Hepatocyte (in vitro differentiated cells): ENCODE measurements around the gene MID1.

Experiments
- CTCF ChIP-seq: fragments of 200-600 bp; sonication (generic); IDR thresholded peaks from 2 replicates; pipeline ENCODE4 v1.5.1; 2016; ENCODE audit warnings: antibody characterized with exemption, mild to moderate bottlenecking; ENCODE audit not compliant: poor library complexity
- EZH2phosphoT487 ChIP-seq: fragments of 200-600 bp; sonication (generic); IDR thresholded peaks from one replicate; pipeline ENCODE4 v1.6.1; 2018; ENCODE audit warnings: antibody characterized with exemption, mild to moderate bottlenecking, low read depth, moderate library complexity; ENCODE audit not compliant: unreplicated experiment, severe bottlenecking

GRCh38 chrX:10536744-10537143 lies 83.6 kb downstream of the MID1 start:
- TF ChIP-seq CTCF (no peak), EZH2phosphoT487 (no peak)
